ENCODE measurements around the gene EXOC6B. TPM values are rescaled to one million over a fixed set of nuclear protein-coding genes. Genes with fewer than 3 reads are reported as not detected.

EXOC6B gene
- total RNA-seq, 2 donors from 2014 or later, result 51.3 to 68.9 TPM

DNA sequence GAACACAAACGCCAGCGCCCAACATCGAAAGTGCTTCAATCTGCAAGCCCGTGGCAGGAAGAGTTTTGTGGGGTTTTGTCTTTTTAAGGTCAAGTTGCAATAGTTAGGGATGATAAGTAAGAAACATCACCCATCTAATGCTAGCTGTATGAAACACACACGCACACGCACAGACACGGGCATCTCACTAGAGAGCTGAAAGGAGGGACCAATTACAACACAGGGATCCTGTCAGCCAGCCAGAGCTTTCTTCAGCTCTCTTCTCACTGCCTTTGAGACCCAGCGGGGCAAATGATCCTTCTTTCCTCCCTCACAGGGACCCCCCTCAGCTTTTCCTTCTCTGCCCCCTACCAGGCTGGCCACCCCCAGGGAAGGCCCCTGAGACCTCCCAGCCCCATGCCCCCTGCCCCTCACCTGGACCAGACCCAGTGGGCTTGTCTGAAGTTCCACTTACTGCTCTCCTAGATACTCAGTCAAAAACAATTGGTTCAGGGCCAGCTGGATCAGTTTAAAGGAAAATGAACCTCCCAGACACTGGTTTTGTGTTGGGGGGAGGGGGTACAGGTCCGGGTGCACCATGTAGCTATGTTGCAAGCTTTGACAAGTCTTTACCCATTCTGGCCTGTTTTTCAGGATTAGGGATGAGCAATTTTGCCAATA is 696.0 kb downstream of the EXOC6B start:
- Histone ChIP-seq H3K4me3 (ENCODE audit: low read length) (no peak overlapping the region), H3K9me3 (ENCODE audit: control insufficient read depth, low read length) (no peaks in the 10 kb centered on the region), H3K27ac (ENCODE audit: low read depth, low read length) (no peak overlapping the region), H3K27me3 (ENCODE audit: control insufficient read depth, insufficient read depth, low read length, poor library complexity, severe bottlenecking) (peaks cover 9% of the 10 kb centered on the region), H3K9ac (ENCODE audit: extremely low read depth, low read length, poor library complexity, severe bottlenecking) (no peak overlapping the region), H3K4me1 (ENCODE audit: control insufficient read depth, insufficient read depth, low read length) (no peaks in the 10 kb centered on the region), H3K36me3 (ENCODE audit: control insufficient read depth, insufficient read depth, low read length) (no peaks in the 10 kb centered on the region)
- no peak overlapping the region for H3K27ac Mint-ChIP-seq
- H3K27me3 Mint-ChIP-seq (ENCODE audit: insufficient read depth), result peaks cover 8% of the 10 kb centered on the region
- H3K4me3 Mint-ChIP-seq, result no peak overlapping the region
- TF ChIP-seq, protein P1, sequence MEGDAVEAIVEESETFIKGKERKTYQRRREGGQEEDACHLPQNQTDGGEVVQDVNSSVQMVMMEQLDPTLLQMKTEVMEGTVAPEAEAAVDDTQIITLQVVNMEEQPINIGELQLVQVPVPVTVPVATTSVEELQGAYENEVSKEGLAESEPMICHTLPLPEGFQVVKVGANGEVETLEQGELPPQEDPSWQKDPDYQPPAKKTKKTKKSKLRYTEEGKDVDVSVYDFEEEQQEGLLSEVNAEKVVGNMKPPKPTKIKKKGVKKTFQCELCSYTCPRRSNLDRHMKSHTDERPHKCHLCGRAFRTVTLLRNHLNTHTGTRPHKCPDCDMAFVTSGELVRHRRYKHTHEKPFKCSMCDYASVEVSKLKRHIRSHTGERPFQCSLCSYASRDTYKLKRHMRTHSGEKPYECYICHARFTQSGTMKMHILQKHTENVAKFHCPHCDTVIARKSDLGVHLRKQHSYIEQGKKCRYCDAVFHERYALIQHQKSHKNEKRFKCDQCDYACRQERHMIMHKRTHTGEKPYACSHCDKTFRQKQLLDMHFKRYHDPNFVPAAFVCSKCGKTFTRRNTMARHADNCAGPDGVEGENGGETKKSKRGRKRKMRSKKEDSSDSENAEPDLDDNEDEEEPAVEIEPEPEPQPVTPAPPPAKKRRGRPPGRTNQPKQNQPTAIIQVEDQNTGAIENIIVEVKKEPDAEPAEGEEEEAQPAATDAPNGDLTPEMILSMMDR (conservative IDR thresholded peaks at IDR 0.05), result no peak
- H3K36me3 Mint-ChIP-seq (ENCODE audit: low read depth), result no peaks in the 10 kb centered on the region
- 92 to 93% methylated on average over 6 to 9 of the region's 9 CpGs for WGBS, 2 experiments (ENCODE audit: insufficient coverage in 1 of 2, insufficient read length in 1 of 2)
- no peaks in the 10 kb centered on the region for H3K9me3 Mint-ChIP-seq
- H3K4me1 Mint-ChIP-seq, result peaks cover 4% of the 10 kb centered on the region
- peak; percentile 30 for DNase-seq

- no peaks in the 10 kb centered on the region for H3K36me3 Mint-ChIP-seq (ENCODE audit: low read depth)
- H3K4me3 ChIP-seq (ENCODE audit: low read length), result no peak overlapping the region
- peaks cover 4% of the 10 kb centered on the region for H3K4me1 Mint-ChIP-seq
- H3K27me3 Mint-ChIP-seq (ENCODE audit: insufficient read depth), result peaks cover 6% of the 10 kb centered on the region
- TF ChIP-seq, protein P1 (conservative IDR thresholded peaks at IDR 0.05), result no peak
- H3K9me3 ChIP-seq (ENCODE audit: control insufficient read depth, low read length), result no peaks in the 10 kb centered on the region
- no peak overlapping the region for H3K4me3 Mint-ChIP-seq
- peak; percentile 55 for DNase-seq
- H3K9me3 Mint-ChIP-seq, result no peaks in the 10 kb centered on the region
- no peak overlapping the region for H3K27ac Mint-ChIP-seq
- 80 to 88% methylated on average over 7 to 11 of the region's 11 CpGs for WGBS, 2 experiments (ENCODE audit: insufficient coverage in 1 of 2, insufficient read length in 1 of 2)
- no peaks in the 10 kb centered on the region for H3K4me1 ChIP-seq (ENCODE audit: control insufficient read depth, insufficient read depth, low read length)
- H3K36me3 ChIP-seq (ENCODE audit: control insufficient read depth, insufficient read depth, low read length), result no peaks in the 10 kb centered on the region
- H3K9ac ChIP-seq (ENCODE audit: extremely low read depth, low read length, poor library complexity, severe bottlenecking), result no peak overlapping the region
- H3K27ac ChIP-seq (ENCODE audit: low read depth, low read length), result no peak overlapping the region
- peaks cover 9% of the 10 kb centered on the region for H3K27me3 ChIP-seq (ENCODE audit: control insufficient read depth, insufficient read depth, low read length, poor library complexity, severe bottlenecking)
Measured at GRCh38 chr2:72128843-72129227, 697.0 kb downstream of the EXOC6B start.

GRCh38 chr2:72128059-72128842 is 697.6 kb downstream of the EXOC6B start:
- Histone ChIP-seq H3K4me1 (ENCODE audit: control insufficient read depth, insufficient read depth, low read length) (no peaks in the 10 kb centered on the region), H3K36me3 (ENCODE audit: control insufficient read depth, insufficient read depth, low read length) (no peaks in the 10 kb centered on the region), H3K9ac (ENCODE audit: extremely low read depth, low read length, poor library complexity, severe bottlenecking) (no peak overlapping the region), H3K27me3 (ENCODE audit: control insufficient read depth, insufficient read depth, low read length, poor library complexity, severe bottlenecking) (peaks cover 9% of the 10 kb centered on the region), H3K4me3 (ENCODE audit: low read length) (no peak overlapping the region), H3K27ac (ENCODE audit: low read depth, low read length) (no peak overlapping the region), H3K9me3 (ENCODE audit: control insufficient read depth, low read length) (no peaks in the 10 kb centered on the region)
- TF ChIP-seq, protein P1 (conservative IDR thresholded peaks at IDR 0.05), result no peak
- Mint-ChIP-seq H3K27me3 (ENCODE audit: insufficient read depth) (peaks cover 6% of the 10 kb centered on the region), H3K4me3 (no peak overlapping the region), H3K36me3 (ENCODE audit: low read depth) (no peaks in the 10 kb centered on the region), H3K4me1 (peaks cover 4% of the 10 kb centered on the region), H3K27ac (no peak overlapping the region), H3K9me3 (no peaks in the 10 kb centered on the region)
- 89 to 96% methylated on average over 15 to 24 of the region's 24 CpGs for WGBS, 2 experiments (ENCODE audit: insufficient coverage in 1 of 2, insufficient read length in 1 of 2)
- peak; percentile 32 for DNase-seq
